HG02798 (cell line): Measurements from ENCODE around the gene C11orf52.
A peak's percentile ranks its signal among the peaks of the same experiment; 100 is the strongest.
"Not testable (repeated sequence)": the region's sequence is repeated elsewhere in the genome, so short reads cannot be mapped to it uniquely, and the experiment has no call there.

ENCODE experiments used
- ATAC-seq: cut with Tn5 transposase; IDR thresholded peaks from one replicate; pipeline ENCODE4 v1.9.1; 2021; ENCODE audit warnings: mild to moderate bottlenecking; ENCODE audit not compliant: unreplicated experiment, poor library complexity

Gene C11orf52, protein sequence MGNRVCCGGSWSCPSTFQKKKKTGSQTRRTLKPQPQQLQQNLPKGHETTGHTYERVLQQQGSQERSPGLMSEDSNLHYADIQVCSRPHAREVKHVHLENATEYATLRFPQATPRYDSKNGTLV

DNA sequence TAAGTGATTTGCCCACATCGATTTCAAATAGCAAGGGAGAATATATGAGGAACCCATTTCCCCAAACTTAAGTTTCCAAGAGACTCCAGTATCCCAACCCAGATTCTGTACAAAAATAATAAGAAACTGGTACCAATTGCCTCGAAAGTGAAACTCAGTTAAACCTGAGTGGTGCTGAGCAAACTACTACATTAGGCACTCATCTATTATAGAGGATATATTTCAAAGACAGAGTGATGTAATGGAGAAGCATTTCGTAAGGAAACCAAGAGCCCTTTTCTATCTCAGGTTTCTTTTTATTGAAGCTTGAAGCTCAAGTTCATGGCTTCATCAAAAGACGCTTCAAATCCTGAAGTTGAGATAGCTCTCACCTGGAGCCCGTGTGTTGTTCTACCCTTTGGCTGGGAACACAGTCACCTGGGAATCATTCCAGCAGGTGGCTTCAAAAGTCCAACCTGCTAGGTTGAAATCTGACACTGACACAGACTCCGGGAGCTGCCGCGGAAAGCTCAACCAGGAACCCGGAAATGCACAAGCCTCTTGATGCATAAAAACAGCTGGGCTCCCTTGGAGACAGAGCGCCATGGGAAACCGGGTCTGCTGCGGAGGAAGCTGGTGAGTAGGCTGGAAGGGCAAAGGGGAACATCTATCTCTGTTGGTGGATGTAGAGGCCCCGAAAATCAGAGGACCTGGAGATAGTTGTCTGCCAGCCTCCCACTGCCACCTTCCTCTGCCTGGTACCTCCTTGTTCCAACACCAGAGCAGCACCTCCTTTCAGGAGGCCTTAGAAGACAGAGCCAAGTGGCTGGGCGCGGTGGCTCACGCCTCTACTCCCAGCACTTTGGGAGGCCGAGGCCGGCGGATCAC lies at the start of gene C11orf52:
C11orf52 (plus strand) TSS at position 524 of the 867 bp plus-strand sequence; CDS start at position 584, 60 bp downstream.
- no peak for ATAC-seq

DNA sequence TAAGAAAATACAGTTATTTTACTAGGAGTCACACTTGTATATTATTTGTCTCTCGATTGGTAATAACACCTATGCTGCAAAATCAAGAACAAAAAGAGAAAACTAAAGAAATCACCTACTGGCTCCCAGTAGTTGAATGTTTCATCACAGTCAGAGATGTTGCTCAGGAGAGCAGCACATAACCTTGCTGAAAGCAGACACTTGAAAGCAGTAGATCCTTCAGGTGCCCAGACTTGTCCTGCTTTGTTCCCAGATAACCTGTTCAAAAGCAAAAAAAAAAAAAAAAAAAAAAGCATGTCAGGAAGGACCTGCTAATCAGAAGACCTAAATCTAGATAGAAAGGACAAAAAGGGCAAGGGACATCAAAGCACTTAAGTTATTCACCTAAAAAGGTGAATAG lies 48.6 kb upstream of the C11orf52 start:
- ATAC-seq: no peak

DNA sequence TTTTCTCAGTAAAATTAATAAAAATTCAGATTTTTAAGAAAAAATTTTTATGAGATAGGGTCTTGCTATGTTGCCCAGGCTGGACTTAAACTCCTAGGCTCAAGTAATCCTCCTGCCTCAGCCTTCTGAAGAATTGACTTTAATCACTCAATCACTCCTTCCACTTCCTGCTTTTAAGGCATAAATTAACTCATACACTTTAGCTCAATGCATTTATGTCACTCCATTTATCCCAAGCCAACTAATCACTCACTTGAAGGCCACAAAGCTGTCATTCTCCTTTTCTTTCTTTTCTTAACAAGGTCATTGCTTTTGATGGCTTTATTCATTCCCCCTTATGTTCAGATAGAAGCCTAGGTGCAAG lies 48.2 kb upstream of the C11orf52 start:
- peak; percentile 5 for ATAC-seq

DNA sequence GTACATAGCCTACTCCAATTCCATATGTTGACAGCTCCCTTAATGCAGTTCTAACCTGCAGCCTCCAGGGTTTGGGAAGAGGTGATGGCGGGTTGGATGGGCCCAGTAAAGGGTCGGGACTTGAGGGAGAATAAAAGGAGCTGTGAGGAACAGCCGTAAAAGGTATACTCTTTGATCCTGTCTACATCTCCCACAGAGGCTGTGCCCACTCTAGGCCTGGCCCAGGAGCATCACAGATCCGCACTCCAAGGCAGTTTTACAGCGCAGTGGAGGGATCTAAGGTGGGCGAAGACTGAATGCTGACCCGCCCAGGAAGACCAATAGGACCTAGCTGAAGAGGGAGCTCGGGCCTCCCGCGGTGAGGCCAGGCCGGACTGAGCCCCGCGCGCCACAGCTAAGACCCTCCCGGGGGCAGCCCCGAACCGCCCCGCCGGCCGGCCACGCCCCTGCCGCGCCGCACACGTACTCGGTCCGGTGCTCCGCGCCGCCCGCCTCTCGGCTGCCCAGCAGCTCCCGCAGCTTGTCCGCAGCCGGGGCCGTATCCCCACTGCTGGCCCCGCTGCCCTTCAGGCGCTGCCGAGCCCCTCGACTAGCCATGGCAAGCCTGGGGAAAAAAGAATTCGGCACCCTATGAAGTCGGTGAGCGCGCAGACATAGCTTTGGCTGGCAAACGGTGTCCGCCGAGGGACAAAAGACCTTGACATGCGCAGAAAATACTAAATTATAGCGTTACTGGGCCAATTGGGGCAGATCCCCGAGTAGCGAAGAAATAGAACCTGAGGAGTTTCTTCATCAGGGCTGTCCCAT lies 47.6 kb upstream of the C11orf52 start, which contains the start of gene ALG9:
ALG9 (minus strand) TSS at position 696 of the 807 bp plus-strand sequence; CDS start at position 597, 99 bp downstream.
- peak; percentile 94 for ATAC-seq

- no peak for ATAC-seq
These were observed 47.0 kb upstream of the C11orf52 start for GRCh38 chr11:111871693-111872161.

DNA sequence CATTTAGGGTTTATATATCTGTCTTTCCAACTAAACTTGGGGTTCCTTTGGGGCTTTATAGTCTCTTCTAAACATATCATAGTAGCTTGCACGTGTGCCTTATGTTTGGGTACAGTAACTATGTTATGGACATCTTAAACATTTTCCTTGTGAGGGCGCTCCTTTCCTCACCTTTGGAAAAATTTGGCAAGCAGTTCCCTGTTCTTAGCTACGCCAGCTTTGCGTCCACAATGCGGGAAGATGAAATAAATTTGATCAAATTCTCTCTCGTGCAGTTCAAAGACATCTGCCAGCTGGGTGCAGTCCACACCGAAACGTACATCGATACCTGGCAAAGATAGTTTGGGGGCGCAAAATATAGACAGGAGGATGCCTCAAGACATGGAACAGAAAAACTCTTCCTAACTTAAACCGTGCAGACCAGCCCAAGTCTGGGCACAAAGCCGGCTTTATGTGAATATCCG lies 40.3 kb upstream of the C11orf52 start:
- peak; percentile 8 for ATAC-seq

GRCh38 chr11:111878849-111879636 lies 39.7 kb upstream of the C11orf52 start, which contains the start of the genes CFAP68 and FDXACB1:
TSS of gene CFAP68 (plus strand) at chr11:111879541. CDS start at chr11:111879561, 20 bp downstream.
TSS of gene FDXACB1 (minus strand) at chr11:111879165. CDS start at chr11:111879132, 33 bp downstream.
- peak; percentile 94 for ATAC-seq

DNA sequence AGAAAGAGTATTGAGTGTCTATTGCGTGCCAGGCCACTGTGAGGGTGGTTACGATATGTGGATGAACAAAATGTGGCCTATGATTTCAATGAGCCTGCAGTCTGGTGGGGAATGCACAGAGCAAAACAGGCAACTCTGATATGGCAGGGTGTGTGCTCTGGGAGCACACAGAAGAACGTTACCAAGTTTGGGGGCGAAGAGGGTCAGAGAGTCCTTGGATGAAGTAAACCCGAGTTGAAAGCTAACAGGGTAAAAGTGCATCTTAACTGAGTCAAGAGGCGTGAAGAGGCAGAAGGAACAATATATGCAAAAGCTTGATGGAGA lies 39.1 kb upstream of the C11orf52 start:
- no peak for ATAC-seq

- ATAC-seq: no peak
These were observed 36.5 kb upstream of the C11orf52 start for GRCh38 chr11:111882202-111882601.

- not testable (repeated sequence) for ATAC-seq
These were observed 33.7 kb upstream of the C11orf52 start for GRCh38 chr11:111885053-111885452.

DNA sequence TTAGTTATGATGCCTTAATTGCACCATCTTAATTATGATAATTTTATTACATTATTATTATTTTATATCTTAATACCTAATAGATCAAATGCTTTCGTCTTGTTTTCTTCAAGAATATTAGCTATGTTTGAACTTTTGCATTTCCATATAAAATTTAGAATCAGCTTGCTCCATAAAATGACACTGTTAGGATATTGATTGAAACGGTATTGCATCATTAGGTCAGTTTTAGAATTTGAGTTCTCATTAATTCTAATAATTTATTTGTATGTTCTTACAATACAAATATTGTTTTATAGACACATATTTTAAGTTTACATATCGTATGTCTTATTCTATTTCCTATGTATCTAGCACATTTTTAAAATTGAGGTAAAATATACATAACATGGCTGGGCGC lies 32.7 kb upstream of the C11orf52 start:
- no peak for ATAC-seq

GRCh38 chr11:111886844-111887243 lies 31.9 kb upstream of the C11orf52 start:
- no peak for ATAC-seq

DNA sequence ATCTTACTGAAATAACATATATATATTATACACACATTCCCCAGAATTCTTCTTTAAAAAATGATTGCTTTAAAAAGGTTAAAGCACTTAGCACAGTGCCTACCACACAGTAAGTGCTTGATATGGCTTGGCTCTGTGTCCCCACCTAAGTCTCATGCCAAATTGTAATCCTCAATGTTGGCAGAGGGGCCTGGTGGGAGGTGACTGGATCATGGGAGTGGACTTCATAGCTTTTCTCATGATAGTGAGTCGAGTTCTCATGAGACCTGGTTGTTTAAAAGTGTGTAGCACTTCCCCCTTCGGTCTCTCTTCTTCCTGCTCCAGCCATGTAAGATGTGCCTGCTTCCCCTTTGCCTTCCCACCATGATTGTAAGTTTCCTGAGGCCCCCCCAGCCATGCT lies 13.3 kb upstream of the C11orf52 start:
- no peak for ATAC-seq

GRCh38 chr11:111906680-111907079 lies 12.0 kb upstream of the C11orf52 start:
- ATAC-seq: no peak

DNA sequence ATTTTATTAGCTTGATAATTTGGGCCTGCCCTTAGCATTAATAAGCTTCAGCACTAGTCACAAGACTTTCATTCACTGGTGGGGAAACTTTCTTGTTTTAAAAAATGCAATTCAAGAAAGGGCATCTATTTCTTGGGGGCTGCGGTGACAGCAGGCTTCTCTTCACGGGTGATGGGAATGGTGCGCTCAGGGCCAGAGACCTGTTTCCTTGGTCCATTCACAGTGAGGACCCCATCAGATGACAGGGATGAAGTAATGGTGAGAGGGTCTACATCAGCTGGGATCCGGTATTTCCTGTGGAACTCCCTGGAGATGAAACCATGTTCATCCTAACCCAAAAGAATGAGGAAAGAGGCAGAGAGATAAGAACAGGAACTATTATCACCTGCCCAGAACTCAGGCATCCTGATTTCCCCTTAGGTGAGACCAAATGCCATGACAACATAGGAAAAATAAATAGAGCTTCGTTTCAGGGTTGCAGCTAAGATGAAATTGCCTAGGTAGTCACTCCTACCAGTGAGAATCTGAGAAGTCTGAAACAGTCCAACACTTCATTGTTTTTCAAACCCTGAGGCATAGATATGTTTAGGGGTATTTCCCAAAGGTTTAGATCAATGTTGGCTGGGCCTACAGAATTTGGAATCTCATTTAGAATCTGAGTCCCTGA lies 9.9 kb upstream of the C11orf52 start:
- no peak for ATAC-seq

GRCh38 chr11:111909378-111909777 lies 9.3 kb upstream of the C11orf52 start:
- ATAC-seq: no peak

- ATAC-seq: no peak
These were observed 7.8 kb upstream of the C11orf52 start for GRCh38 chr11:111910676-111911562.
